Hepatic stellate cell (primary cell): ENCODE data around the gene SHISA9.

Source experiments
- DNase-seq: peaks from one replicate; pipeline ENCODE4 v3.0.0; 2011; ENCODE audit warnings: low spot score

The SHISA9 gene

DNA sequence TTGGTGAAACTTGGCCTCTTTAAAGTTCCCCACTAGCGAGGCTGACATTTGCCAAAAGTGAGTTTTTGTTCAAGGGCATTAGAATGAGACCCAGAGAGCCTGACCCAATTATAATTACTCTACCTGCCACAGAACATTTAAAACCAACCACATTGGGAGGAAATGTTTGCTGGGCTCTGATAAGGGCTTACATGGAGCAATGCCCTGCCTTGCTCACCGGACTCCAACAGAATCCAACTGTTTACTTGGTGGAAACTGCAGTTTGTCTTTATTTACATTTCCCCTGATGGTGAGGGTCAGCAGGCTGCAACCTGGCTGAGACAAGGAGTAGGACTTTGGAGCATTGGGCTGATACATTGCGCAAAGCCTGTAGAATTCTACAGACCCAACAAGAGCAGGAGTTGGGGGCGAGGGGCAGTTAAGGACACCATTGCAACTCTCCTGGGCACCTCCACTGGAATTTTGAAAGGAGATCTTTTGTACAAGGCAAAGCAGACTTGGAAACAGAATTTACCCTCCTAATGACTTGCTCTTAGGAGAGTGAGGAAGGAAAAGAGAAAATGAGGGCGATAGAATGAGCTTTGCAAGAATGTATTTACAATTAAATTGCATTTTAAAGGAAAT, 368.6 kb downstream of the SHISA9 start:
- no peak for DNase-seq

- no peak for DNase-seq
Measured at GRCh38 chr16:13270602-13271001, 369.2 kb downstream of the SHISA9 start.

GRCh38 chr16:13289515-13289914, 388.1 kb downstream of the SHISA9 start:
- no peak for DNase-seq
